ENCODE measurements around the gene PPP1R11. TPM values are rescaled to one million over a fixed set of nuclear protein-coding genes. Genes with fewer than 3 reads are reported as not detected.
"Not testable (repeated sequence)": the region's sequence is repeated elsewhere in the genome, so short reads cannot be mapped to it uniquely, and the experiment has no call there.

Gene PPP1R11
- total RNA-seq, 1 donor from 2014 or later: 19.6 TPM

GRCh38 chr6:30113841-30114240 lies 46.8 kb downstream of the PPP1R11 start:
- DNase-seq (ENCODE audit: extremely low spot score in 2 of 2): no peak
- H3K27me3 ChIP-seq: no peaks in the 10 kb centered on the region
- no peaks in the 10 kb centered on the region for H3K36me3 ChIP-seq
- intact Hi-C loops (cut with DNase I): no loop called here
- TF ChIP-seq POLR2AphosphoS5 (IDR thresholded peaks at IDR 0.05; ENCODE audit: insufficient read depth in 1 of 2, low read depth in 1 of 2) (no peak), POLR2A (IDR thresholded peaks at IDR 0.05) (no peak), CTCF (IDR thresholded peaks at IDR 0.05) (no peak)
- H3K4me3 ChIP-seq: no peak overlapping the region
- no peak overlapping the region for H3K27ac ChIP-seq
- H3K4me1 ChIP-seq: no peaks in the 10 kb centered on the region
- H3K9me3 ChIP-seq: no peaks in the 10 kb centered on the region

GRCh38 chr6:30116724-30117123 lies 49.7 kb downstream of the PPP1R11 start:
- H3K36me3 ChIP-seq: no peaks in the 10 kb centered on the region
- no peaks in the 10 kb centered on the region for H3K4me1 ChIP-seq
- H3K27ac ChIP-seq: no peak overlapping the region
- no peak for DNase-seq (ENCODE audit: extremely low spot score in 2 of 2)
- intact Hi-C loops (cut with DNase I): no loop called here
- no peak overlapping the region for H3K4me3 ChIP-seq
- no peak for TF ChIP-seq POLR2AphosphoS5 (IDR thresholded peaks at IDR 0.05; ENCODE audit: insufficient read depth in 1 of 2, low read depth in 1 of 2)
- H3K9me3 ChIP-seq: no peaks in the 10 kb centered on the region
- H3K27me3 ChIP-seq: no peaks in the 10 kb centered on the region

GRCh38 chr6:30118691-30119090 lies 51.7 kb downstream of the PPP1R11 start:
- H3K27me3 ChIP-seq; H3K4me3 ChIP-seq; H3K4me1 ChIP-seq; DNase-seq (ENCODE audit: extremely low spot score in 2 of 2); H3K27ac ChIP-seq; H3K36me3 ChIP-seq; intact Hi-C loops (cut with DNase I); H3K9me3 ChIP-seq: not testable (repeated sequence)

Small RNAs within 50 kb of the gene (small RNA-seq; reads per million reads assigned to genes)
- not detected for gene RF02218
- not detected for gene RF02219
- gene RF02220: not detected

Other genes with a start within 250 kb of the PPP1R11 start
- not detected for gene HLA-G, start 239.4 kb upstream of the PPP1R11 start, total RNA-seq
- gene HLA-A, start 124.7 kb upstream of the PPP1R11 start, total RNA-seq: 691 TPM
- 31.2 TPM for gene POLR1H, start 5.9 kb upstream of the PPP1R11 start, total RNA-seq
- 18.2 TPM for gene RNF39, start 8.6 kb downstream of the PPP1R11 start, total RNA-seq
- not detected for gene TRIM31, start 45.9 kb downstream of the PPP1R11 start, total RNA-seq
- not detected for gene TRIM40, start 68.9 kb downstream of the PPP1R11 start, total RNA-seq
- gene TRIM10, start 94.0 kb downstream of the PPP1R11 start, total RNA-seq: not detected
- not detected for gene TRIM15, start 96.3 kb downstream of the PPP1R11 start, total RNA-seq
- gene TRIM26, start 146.2 kb downstream of the PPP1R11 start, total RNA-seq: 35.4 TPM

Measured in vagina (tissue), 2 donors.